ENCODE data around the gene RCAN2.

Gene RCAN2

GRCh38 chr6:46219661-46220060 lies 271.6 kb downstream of the RCAN2 start:
- no peak for DNase-seq

DNA sequence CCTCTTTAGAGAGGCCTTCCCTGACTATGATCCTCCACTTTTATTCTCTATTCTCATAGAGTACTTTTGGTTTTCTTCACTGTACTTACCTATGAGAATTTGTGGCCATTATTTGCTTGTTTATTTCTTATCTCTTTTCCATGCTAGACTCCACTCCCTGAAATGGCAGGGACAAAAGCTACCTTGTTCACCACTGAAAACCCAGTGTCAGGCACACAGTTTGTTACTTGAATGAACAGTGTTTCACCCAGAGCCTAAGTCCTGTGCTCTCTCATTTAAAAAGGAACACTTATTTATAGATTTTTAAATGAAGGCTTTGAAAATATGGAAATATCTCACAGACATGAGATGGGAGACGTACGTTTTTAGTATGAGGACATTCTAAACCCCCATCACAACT lies 272.8 kb downstream of the RCAN2 start:
- no peak for DNase-seq

DNA sequence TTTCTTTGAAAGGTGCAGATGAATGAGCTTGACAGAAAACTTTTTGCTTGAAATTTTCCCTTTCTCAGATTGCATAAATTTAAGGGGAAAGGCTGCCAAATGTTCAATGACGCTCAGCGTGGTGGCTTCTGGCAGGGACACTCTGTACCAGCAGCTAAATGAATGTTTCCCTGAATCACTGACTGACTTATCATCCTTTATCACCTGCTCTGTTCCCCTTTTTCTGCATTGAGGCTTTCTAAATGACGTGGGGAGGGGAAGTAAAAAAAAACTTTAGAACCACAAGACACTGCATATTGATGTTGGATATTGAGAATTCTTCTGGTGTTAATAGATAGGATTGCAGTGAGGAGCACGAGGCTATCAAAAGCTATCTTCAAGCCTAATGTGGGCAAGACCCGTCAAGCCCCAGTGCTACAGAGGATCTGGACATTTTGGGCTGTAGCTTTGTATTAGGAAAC lies 273.5 kb downstream of the RCAN2 start:
- DNase-seq = peak in 39 of 58 donors; percentile 11 to 84 (median 36)

DNA sequence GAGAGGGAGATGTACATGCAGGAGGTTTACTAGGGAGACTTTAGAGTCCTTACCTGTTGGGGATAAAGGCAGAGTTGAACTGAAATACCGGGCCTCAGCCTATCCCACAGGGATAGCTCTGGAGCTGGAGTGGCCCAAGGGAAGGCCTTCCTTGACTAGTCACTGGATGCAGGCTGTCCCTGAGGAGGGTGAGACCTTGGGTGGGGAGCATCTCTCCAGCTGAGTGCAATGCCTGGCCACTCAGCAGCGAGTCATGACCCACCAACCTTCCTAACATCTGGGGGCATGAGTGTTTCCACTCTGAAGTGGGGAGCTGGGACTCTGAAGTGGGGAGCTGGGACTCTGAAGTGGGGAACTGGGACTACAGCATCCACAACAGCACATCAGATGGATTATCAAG lies 274.4 kb downstream of the RCAN2 start:
- no peak for DNase-seq

DNA sequence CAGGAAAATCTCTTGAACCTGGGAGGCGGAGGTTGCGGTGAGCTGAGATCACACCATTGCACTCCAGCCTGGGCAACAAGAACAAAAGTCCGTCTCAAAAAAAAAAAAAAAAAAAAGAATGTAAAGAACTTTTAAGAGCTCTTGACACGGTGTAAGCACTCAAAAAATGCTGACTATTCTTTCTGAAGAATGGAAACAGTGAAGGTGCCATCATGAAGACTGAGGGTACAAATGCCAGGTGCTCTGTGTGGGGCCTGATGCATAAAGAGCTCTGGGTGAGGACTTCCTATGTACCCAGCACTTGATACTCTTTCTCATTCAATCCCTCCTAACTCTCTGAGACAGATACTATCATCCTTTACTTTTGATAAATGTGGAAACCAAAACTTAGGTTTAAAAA lies 275.5 kb downstream of the RCAN2 start:
- no peak for DNase-seq

GRCh38 chr6:46215213-46215612 lies 276.0 kb downstream of the RCAN2 start:
- DNase-seq = no peak

GRCh38 chr6:46211917-46212316 lies 279.3 kb downstream of the RCAN2 start:
- DNase-seq = no peak

DNA sequence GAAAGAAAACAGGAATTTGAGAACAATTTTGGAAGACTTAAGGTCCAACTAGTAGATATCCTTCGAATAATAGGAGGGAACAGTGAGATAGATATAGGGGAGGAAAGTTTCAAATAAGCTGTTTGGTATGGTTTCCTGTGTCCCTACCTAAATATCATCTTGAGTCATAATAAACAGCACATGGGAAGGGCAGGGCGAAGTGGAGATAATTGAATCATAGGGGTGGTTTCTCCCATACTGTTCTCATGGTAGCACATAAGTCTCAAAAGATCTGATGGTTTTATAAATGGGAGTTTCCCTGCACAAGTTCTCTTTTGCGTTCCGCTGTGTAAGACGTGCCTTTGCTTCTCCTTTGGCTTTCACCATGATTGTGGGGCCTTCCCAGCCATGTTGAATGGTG lies 281.0 kb downstream of the RCAN2 start:
- no peak for DNase-seq

GRCh38 chr6:46208303-46208702 lies 282.9 kb downstream of the RCAN2 start:
- DNase-seq = no peak

GRCh38 chr6:46207174-46207573 lies 284.1 kb downstream of the RCAN2 start:
- no peak for DNase-seq

- no peak for DNase-seq
Observed at GRCh38 chr6:46204880-46205650, 286.2 kb downstream of the RCAN2 start.

GRCh38 chr6:46203391-46204177 lies 287.7 kb downstream of the RCAN2 start:
- peak in 3 of 58 donors; percentile 20 to 36 (median 27) for DNase-seq

- no peak for DNase-seq
Observed at GRCh38 chr6:46201702-46202101, 289.5 kb downstream of the RCAN2 start.

DNA sequence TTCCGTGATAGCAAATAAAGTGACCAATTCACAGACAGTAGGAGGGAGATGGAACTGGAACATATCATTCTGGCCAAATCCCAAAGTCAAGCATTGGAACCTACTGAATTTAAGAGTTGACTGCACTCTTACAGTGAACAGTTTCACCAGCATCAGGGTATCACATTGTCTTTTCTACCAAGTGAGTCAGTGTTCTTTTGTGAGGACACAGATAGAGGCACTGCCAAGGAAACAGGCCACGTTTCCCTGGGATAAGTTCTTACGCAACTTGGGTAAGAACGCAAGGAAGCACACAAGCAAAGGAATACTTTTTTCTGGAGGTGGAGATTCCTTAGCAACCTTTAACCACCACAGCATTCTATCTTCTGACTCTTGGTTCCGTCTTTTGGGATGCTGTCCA lies 291.9 kb downstream of the RCAN2 start:
- DNase-seq = peak in 1 of 58 donors; percentile 4

GRCh38 chr6:46191961-46192360 lies 299.3 kb downstream of the RCAN2 start:
- DNase-seq = no peak

- DNase-seq = no peak
Observed at GRCh38 chr6:46190889-46191288, 300.4 kb downstream of the RCAN2 start.

- no peak for DNase-seq
Observed at GRCh38 chr6:46189726-46190125, 301.5 kb downstream of the RCAN2 start.

- no peak for DNase-seq
Observed at GRCh38 chr6:46186583-46186982, 304.7 kb downstream of the RCAN2 start.

GRCh38 chr6:46184114-46184513 lies 307.1 kb downstream of the RCAN2 start:
- no peak for DNase-seq

DNA sequence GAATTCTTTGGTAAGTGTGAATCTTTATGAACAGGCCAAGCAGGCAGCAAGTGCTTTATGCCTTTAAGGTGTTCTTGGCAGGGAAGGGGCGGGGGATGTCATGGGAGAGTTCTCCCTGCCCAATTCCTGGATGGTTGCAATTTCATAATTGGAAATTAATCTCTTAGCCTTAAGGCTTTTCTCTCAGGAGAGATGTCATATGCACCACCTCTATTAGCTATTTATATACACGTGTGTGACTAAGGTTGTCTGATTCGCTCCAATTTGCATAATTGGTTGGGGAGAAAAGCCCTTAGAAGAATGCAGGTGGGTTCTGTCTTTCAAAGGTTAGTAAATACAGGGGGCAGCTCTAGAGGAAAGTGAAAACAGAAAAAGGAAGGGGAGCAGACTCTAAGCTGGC lies 315.3 kb downstream of the RCAN2 start:
- no peak for DNase-seq

GRCh38 chr6:46175446-46175845 lies 315.8 kb downstream of the RCAN2 start:
- DNase-seq = no peak

- DNase-seq = no peak
Observed at GRCh38 chr6:46174904-46175303, 316.3 kb downstream of the RCAN2 start.

- DNase-seq = peak in 5 of 58 donors; percentile 1 to 11 (median 3)
Observed at GRCh38 chr6:46172176-46172575, 319.1 kb downstream of the RCAN2 start.
